ENCODE results near the gene DPYD.
A peak's percentile ranks its signal among the peaks of the same experiment; 100 is the strongest.

The DPYD gene

DNA sequence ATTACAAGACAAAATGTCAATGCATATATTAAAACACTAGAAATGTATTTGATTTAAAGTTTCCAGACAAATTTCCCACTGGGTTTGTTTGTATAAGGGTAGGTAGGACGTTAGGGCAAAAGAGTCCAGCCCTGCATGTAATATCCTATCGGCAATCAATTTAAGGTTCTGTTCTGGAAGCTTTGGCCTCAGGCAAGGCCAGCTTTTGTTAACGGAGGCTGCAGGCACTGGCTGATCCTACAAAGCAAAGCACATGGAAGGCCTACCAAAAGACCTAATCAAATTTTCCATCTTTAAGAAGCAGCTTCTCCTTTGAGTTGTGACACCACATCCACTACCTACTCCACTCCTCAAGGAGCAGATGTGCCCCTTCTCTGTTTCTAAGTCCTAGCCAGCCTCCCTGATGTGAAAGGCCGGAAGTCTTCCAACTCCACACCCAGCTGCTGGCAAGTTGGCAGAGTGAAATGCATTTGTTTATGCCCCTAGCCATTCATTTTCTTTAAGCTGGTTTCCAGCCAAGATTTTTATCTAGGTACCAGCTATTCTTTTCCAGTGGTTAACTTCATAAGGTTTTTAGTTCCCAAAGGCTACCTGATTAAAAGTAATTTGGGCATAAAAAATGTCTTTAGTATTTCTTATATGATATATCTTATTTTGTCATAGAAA, 746.7 kb downstream of the DPYD start:
- no peak for DNase-seq

DNA sequence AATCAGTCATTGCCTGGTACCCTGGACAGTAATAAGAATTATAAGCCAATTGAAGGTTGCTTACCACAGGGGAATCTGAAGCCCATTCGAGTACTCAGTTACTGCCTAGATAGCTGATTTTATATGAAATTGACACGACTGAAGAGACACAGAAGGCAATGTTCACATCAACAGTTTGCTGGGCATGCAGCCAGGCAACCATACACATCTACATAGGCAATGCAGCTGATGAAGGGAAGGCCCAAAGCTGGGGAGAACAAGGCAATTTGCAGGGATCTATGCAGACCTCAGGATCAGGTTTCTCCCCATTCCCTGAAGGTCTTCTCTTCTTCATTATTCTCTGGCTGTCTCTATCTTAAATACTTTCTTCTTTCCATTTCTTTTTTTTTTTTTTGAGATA, 750.5 kb downstream of the DPYD start:
- DNase-seq, result no peak

DNA sequence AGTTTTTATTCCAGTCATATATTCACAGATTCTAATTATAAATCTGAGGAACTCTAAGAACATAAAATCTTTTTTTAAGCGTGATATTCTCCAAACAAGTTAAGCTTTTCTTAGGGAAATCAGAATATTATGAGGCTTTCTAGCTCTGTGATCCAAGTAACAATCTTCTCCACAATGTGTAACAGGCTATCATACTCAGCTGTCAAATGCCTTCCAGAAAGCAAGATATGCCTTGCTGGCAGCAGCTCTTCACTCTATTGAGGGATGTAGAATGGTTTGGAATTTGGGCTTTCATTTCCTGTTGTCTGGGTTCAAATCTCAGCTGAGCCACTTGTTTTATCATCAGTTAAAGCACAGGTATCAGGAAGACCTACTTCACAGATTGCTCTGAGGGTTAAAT, 752.8 kb downstream of the DPYD start:
- DNase-seq, result no peak

DNA sequence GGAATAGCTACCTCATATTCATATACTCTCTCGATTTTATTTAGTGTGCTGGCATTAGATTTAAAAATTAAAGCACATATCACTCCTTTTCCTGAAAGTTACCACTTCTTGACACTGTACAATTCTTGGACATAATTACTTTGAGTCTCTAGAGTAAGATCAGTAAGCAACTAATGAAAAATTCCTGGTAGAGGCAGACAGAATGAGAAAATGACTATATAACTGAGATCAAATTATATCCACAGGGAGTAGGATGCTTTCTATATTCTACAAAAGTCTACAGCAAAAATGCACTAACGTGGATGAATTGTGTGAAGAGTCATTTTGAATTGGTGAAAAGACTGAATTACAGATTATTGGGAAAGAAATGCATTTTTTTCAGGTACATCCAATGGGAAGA, 753.6 kb downstream of the DPYD start:
- DNase-seq, result no peak

DNA sequence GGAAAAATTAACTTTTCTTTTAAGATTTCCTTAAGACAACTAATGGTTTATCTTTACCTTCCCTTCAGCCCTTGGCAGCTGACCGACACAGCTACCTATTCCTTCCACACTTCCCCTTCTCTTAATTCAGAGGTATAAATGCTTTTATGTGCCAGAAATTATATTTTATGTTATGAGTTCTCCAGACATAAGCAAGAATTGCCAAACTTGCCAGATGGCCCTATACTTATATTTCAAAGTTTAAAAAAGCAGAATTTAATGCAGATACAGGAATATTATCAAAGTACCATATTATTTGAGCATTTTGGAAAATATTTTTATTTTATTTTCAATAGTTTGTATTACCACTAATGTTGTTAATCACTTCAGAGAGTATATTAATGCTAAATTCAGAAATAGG, 754.2 kb downstream of the DPYD start:
- no peak for DNase-seq

DNA sequence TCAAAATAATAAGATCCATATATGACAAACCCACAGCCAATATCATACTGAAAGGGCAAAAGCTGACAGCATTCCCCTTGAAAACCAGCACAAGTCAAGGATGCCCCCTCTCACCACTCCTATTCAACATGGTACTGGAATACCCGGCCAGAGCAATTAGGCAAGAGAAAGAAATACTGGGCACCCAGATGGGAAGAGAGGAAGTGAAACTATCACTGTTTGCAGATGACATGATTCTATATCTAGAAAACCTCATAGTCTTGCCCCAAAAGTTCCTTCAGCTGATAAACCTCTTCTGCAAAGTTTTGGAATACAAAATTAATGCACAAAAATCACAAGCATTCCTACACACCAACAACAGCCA, 756.6 kb downstream of the DPYD start:
- DNase-seq, result peak; percentile 59

DNA sequence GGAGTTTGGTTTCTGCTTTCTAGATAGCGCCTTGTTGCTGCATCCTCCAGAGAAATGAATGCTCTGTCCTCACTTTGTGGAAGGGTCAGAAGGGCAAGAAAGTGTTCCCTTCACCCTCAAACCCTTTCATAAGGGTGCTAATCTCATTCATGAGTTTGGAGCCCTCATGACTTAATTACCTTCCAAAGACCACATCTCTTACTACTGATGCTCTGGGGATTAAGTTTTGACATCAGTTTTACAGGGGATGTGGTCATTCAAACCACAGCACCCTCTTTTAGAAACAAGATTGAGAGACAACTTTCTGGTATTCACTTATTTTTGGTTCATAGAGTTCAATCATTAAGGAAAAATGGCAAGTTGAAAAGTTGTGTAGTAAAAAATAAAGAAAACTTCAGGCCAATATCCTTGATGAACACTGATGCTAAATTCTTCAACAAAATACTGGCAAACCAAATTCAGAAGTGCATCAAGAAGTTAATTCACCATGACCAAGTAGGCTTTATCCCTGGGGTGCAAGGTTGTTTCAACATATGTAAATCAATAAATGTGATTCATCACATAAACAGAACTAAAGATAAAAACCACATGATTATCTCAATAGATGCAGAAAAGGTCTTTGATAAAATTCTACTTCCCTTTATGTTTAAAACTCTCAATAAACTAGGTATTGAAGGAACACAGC, 757.1 kb downstream of the DPYD start:
- no peak for DNase-seq

DNA sequence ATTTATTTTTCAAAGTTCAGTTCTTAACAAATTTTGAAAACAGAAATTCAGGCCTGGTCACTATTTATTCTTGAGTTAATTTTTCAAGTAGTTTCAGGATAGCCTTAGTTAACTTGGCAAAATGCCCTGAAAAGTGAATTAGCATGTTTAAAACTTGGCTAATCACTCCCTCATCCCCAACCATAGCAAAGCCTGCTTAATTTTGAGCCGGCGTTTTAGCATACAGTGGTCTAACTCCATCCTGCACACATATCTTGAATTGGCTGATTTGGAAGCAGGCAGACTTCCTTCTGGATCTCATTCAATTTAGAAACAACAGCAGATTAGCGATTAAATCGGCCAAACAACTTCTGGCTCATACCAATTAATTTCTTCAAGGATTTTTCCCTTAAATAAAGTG, 760.0 kb downstream of the DPYD start:
- DNase-seq, result no peak

DNA sequence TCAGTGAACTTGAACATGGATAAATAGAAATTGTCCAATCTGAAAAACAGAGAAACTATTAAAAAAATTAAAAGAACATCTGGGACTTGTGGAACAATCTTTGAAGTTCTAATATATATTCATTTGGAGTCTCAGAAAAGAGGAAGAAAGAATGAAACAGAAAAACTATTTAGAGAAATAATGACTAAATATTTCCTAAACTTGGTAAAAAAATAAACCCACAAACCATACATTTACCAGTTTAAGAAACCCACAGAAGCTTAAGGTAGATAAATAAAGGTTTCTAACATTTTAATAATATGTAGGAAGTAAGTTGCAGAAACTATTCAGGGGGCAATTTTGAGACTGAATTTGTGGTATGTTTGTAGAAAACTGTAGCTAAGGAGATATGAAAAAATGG, 761.5 kb downstream of the DPYD start:
- DNase-seq, result peak; percentile 44

DNA sequence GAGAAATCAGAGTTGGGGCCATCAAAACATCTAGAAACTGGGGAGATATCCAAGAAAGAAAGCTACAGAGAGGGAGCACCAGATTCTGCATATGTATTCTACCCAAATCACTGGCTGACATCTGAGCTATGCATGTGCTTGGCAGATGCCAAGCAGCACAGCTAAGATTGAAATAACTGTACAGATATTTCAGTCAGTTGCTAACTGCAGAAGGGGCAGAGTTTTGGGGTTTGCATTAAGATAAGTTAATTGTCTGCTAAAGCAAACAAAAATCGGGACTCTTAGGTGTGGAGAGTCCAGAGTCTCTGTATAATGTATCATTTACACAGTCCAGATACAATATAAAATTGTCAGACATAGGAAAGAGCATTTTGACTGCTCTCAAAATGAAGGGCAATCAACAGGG, 762.1 kb downstream of the DPYD start:
- no peak for DNase-seq

DNA sequence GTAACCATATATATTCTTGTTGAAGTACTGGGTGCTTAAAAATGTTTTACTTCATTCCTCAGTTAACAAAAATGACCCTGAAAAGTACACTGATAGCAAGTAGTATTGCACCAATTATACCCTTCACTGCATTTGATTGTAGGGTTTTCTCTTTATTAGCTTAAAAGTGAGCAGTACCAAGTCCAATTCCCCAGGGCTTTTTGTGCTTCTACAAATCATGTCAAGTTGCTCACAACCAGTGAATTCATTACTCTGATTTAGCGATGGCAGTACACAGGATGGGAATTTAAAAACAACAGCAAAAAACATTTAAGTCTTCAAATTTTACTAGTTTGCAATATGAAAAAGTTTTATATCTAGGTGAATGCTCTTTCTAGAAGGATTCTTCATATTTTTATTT, 762.8 kb downstream of the DPYD start:
- DNase-seq, result no peak

DNA sequence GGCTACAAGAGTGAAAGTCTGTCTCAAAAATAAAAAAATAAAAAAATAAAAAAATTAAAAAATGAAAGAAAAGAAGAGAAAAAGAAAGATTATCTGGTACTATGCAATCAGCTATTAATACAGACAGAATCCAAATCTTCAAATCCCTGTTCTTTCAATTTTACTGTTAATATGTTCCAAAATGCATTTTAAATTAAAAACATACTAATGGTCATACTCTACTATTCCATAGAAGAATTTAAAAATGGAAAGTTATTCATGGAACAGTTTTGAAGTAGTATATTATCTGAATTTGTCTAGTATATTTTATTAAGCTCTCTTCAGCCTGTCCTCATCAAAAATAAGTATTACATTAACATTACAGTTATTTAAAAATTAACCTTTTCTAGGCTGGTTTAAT, 769.2 kb downstream of the DPYD start:
- DNase-seq, result no peak

DNA sequence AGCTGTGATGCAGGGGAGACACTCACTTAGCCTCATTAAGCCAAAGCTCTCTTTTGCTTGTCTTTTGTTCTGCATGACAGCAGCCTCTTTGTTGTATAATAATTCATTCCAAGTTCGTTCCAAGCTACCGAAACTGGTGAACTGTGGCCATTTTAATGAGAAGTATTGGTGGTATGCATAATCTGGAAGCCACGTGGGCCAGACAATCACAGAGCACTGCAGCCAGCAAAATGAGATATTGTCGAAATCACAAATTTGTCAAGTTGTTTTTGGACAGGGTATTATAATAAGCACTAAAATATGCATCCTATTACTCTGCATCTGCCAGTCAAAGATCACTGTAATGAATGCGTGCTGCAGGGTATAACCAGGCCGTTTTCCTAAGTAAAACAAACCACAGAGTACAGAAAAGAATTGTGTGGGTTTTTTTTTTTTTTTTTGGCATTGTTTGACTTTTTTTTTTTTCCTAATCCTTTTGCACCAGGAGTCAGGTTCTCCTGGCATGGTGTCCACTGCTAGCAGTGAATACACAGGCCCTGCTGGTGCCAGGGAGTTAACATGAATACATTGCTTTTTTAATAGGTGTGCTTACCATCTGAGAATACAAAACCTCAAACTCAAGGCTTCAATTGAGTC, 775.4 kb downstream of the DPYD start:
- DNase-seq, result no peak

DNA sequence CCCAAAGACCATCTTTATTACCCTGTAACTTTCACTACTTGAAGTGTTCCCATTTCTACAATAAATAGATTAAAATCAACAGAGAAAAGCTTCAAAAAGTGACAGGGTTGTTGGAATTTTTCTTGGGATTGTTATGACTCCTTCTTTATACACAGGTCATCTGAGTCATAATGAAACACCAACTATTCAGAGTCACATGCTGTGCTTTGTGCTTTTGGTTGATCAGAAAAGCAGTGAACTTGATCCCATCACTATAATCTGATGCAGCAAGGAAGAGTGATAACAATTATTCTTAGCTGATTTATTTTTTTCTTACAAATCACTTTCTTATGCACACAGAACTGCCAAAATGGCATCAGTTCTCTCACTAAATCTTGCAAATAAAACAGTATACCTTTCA, 776.3 kb downstream of the DPYD start:
- DNase-seq, result no peak

DNA sequence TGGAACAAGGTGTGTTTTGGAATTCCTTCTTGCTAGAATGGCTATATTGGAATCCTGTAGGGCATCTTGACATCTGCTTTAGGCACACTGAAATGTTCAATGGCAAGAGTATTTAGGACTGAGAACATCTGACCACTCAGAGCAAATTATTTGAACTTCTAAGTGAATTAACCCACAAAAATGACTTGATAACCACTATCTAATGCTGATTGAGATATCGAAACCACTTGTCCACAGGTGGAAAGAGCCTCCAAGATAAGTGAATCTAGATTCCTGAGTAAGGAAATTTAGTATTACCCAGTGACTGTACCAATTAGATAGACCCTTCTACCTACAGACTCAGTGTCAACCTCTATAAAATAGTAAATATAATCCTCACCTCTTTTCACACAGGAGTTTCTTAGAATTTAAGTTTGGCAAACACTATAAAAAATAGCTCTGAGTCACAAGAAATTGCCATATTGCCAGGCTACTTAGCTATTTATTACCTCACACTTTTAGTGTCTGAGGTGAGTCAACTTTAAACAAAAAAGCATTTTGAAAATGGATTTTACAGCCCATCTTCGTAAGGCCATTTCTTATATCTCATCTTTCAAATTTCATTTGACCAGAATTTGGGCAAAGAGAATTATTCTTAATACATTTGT, 777.5 kb downstream of the DPYD start:
- DNase-seq, result no peak

DNA sequence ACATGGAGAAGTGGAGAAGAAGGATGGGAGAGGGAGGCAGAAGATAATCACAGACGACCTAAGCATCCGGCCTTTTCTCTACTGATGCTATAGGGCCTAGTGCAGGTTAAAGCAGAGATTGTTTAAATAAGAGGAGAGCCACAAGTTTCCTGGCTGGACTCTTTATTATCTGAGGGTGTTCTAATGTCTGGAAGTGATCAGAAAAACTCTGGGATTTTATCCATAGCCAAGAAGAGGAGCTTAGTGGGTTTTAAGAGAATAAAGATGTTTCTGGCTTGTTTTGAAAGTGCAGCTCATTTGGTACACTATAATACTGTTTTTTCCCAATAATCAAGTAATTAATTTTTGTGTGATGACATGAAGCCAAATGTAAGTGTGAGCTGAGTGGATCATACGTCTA, 780.2 kb downstream of the DPYD start:
- no peak for DNase-seq

DNA sequence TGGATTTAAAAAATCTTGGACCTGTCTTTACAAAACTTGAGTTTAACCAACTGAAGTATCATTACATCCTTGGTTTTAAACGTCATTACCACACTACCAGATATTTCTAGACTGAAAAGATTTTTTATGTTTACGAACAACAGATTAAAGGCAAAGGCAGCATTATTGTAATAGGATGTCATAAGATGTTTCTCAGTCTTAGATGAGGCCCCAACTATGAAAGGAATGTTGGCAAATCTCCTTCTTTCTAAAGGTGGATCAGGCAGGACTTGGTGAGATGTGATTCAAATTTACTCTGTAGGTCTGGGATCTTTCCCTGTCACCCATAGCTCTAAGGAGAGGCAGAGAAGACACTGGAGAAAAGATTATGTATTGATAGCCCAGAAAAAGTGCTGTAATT, 781.3 kb downstream of the DPYD start:
- DNase-seq, result no peak

DNA sequence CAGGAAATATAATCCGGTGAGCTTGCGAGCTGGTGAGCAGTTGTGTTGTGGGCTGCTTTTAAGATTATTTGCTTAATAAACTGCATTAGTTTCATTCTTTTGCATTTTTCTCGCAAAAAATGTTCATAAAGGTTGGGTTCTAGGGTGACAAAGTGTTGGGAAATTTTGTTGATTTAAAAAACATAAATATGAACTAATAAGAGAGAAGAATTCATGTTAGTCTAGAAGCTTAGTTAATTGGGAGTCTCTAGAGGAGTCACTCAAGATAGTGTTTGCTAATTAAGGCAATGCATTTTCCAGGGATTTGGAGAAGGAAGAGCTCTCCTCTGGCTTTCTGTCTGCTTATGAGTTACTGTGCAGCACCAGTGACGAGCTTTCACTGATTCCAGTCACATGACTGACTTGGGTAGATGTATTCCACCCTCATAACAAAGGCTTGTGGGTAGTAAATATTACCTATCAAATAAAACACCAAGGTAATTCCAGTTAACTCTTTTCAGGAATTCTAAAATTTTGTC, 782.3 kb downstream of the DPYD start:
- no peak for DNase-seq

DNA sequence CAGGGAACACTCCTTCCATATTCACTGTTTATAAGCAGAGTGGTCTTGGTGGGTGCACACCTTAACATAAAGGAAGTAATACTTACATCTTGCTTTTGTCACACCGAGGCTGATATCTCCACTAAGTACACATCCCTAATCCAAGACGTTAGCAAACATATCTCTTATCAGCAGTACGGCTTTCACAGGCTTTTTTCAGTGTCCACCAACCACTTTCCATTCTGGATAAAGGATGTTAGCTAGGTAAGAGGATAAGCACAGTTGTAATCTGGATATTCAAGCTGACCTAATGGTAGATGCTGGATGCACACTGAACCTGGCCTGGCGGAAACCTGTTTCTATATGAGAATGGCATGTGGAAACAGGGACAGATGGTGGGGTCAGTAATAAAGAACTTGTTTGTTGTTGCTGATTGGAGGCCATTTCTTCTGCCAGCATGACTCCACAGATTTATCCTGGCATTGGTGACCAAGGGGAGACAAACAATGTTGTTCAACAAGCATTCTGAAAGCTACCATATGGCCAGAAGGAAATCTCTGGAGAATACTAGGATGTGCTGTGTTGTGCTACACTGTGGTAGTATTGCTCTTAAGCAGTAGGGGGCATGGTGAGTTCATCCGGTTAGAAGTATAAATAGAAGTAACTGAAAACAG, 782.8 kb downstream of the DPYD start:
- DNase-seq, result peak; percentile 36

DNA sequence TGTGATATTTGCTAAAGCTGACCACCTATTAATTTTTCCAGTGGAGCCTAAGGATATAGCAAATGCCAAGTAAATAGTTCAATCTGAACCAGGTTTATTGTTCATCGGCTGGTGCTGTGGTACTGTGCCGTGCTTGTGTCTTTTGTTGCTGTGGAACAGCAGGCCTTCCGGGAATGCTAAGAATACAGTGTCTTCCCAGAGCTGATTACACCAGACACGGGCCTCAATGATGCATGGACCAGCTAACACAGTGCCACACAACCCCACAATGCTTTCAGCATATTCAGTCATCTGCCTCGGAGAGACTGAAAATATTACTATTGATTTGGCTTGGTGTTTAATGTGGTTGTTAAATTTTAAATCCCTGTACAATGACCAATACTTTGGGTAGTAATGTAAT, 783.8 kb downstream of the DPYD start:
- no peak for DNase-seq

DNA sequence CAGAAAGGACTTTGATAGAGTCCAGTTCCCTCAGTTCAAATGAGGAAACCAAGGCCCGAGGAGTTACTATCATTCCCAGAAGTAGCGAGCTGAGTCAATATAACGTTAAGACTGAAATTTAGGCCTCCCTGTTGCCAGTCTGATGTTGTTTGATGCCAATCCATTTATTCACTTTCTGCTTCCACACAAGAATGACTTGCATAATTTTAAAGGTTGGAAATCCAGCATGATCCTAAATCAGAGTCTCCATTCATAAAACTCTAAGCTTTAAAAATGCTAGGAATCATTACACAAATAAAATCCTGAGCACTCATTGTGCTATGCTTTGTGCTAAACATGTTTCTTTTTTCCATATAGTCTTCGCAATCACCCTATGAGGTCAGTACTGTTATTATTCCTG, 784.9 kb downstream of the DPYD start:
- no peak for DNase-seq

DNA sequence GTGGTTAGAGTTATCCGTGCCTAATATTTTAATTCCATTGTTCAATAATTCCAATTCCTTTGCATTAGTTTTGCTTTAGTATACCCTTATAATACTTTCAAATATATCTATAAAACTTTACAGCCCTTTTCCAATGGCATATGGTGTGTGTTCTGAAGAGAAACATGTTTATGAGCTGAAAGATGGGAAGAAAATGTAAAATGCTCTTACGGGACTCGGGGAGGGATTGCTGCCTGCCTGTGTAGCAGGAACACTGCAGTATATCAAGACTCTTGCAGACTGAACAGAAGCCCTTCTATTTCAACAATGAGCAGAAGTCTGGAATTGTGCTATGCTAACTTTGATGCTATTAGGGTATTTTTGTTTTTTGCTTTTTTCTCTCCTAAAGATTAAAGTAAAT, 792.4 kb downstream of the DPYD start:
- no peak for DNase-seq

DNA sequence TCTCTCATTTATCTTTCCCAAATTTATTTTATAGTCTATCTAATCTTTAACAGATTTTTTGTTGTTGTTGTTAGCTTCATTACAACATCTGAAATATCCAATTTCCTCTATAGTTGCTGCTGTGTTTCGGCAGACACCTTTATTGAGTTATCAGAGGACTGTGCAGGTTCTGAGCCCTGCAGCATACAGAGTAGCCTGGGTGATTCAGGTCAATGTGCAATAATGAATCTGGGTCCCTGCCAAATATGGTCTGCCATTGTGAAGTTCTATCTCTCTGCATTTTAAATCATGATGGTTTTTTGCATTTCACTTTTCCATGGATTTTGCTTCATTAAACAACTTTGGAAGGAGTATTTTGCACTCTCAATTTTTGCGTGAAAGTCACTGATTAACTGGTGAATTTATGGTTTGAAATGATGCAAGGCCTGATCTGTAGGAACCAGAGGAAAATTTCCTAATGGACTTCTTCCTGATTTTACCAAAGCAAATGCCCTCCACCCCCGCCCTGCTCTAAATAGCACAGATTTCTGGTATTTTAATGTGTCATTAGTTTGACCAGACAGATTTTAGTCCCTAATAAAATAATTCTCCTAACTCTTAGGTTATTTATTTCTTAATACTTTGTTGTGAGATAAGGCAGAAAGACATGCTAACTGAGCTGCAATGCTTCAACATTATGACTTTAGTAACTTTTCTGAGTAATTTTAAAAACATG, 797.0 kb downstream of the DPYD start:
- peak; percentile 68 for DNase-seq

All from inflammatory macrophage treated with lipopolysaccharide for 4 hours (primary cell).